Measurements from ENCODE around the gene NCL. TPM values are rescaled to one million over a fixed set of nuclear protein-coding genes. Genes with fewer than 3 reads are reported as not detected.

NCL gene
- total and polyA plus RNA-seq, 2 donors from 2014 or later, result 191 to 382 TPM

- no peaks in the 10 kb centered on the region for H3K9me3 ChIP-seq (ENCODE audit: control insufficient read depth in 2 of 3, insufficient read depth in 1 of 3, low read length in 3 of 3)
- intact Hi-C loops (cut with DNase I), result no loop called here
- FAIRE-seq (no peak), DNase-seq (peak in 1 of 5 donors; percentile 3)
- H3K9ac ChIP-seq (ENCODE audit: low read length in 3 of 3), result no peak overlapping the region
- no peak overlapping the region for H3K4me3 ChIP-seq (ENCODE audit: low read length in 3 of 3)
- no peak overlapping the region for H3K27ac ChIP-seq (ENCODE audit: low read depth in 2 of 2, low read length in 2 of 2)
- TF ChIP-seq CTCF (IDR thresholded peaks at IDR 0.05; ENCODE audit: borderline replicate concordance, extremely low read depth, insufficient read depth), result no peak
- no peaks in the 10 kb centered on the region for H3K36me3 ChIP-seq (ENCODE audit: control insufficient read depth in 2 of 3, insufficient read depth in 3 of 3, low read length in 3 of 3)
- no peaks in the 10 kb centered on the region for H3K27me3 ChIP-seq (ENCODE audit: control insufficient read depth, insufficient read depth, low read length)
- no peaks in the 10 kb centered on the region for H3K4me1 ChIP-seq (ENCODE audit: control insufficient read depth in 2 of 3, insufficient read depth in 2 of 3, low read depth in 1 of 3, low read length in 3 of 3)
These were observed 34.4 kb downstream of the NCL start for GRCh38 chr2:231429901-231430300.

GRCh38 chr2:231429152-231429551 is 35.1 kb downstream of the NCL start:
- no peaks in the 10 kb centered on the region for H3K9me3 ChIP-seq (ENCODE audit: control insufficient read depth in 2 of 3, insufficient read depth in 1 of 3, low read length in 3 of 3)
- no peak overlapping the region for H3K9ac ChIP-seq (ENCODE audit: low read length in 3 of 3)
- TF ChIP-seq CTCF (IDR thresholded peaks at IDR 0.05; ENCODE audit: borderline replicate concordance, extremely low read depth, insufficient read depth), result no peak
- no peaks in the 10 kb centered on the region for H3K4me1 ChIP-seq (ENCODE audit: control insufficient read depth in 2 of 3, insufficient read depth in 2 of 3, low read depth in 1 of 3, low read length in 3 of 3)
- FAIRE-seq (no peak), DNase-seq (peak in 1 of 5 donors; percentile 12)
- H3K27me3 ChIP-seq (ENCODE audit: control insufficient read depth, insufficient read depth, low read length), result no peaks in the 10 kb centered on the region
- no peak overlapping the region for H3K4me3 ChIP-seq (ENCODE audit: low read length in 3 of 3)
- H3K36me3 ChIP-seq (ENCODE audit: control insufficient read depth in 2 of 3, insufficient read depth in 3 of 3, low read length in 3 of 3), result no peaks in the 10 kb centered on the region
- intact Hi-C loops (cut with DNase I), result no loop called here
- no peak overlapping the region for H3K27ac ChIP-seq (ENCODE audit: low read depth in 2 of 2, low read length in 2 of 2)

- H3K27ac ChIP-seq (ENCODE audit: low read depth in 2 of 2, low read length in 2 of 2), result no peak overlapping the region
- no peaks in the 10 kb centered on the region for H3K36me3 ChIP-seq (ENCODE audit: control insufficient read depth in 2 of 3, insufficient read depth in 3 of 3, low read length in 3 of 3)
- FAIRE-seq, result no peak
These were observed 37.2 kb downstream of the NCL start for GRCh38 chr2:231427116-231427515.

More at GRCh38 chr2:231427116-231427515, 37.2 kb downstream of the NCL start:
- Histone ChIP-seq H3K9ac (ENCODE audit: low read length in 3 of 3) (no peak overlapping the region), H3K9me3 (ENCODE audit: control insufficient read depth in 2 of 3, insufficient read depth in 1 of 3, low read length in 3 of 3) (no peaks in the 10 kb centered on the region), H3K27me3 (ENCODE audit: control insufficient read depth, insufficient read depth, low read length) (no peaks in the 10 kb centered on the region), H3K4me3 (ENCODE audit: low read length in 3 of 3) (no peak overlapping the region), H3K4me1 (ENCODE audit: control insufficient read depth in 2 of 3, insufficient read depth in 2 of 3, low read depth in 1 of 3, low read length in 3 of 3) (no peaks in the 10 kb centered on the region)
- TF ChIP-seq CTCF (IDR thresholded peaks at IDR 0.05; ENCODE audit: borderline replicate concordance, extremely low read depth, insufficient read depth), result no peak
- peak in 1 of 5 donors; percentile 3 for DNase-seq
- intact Hi-C loops (cut with DNase I), result no loop called here
